MV-4-11 (cell line): ENCODE results near the gene C16orf82.

ENCODE experiments used
- DNase-seq: peaks from one replicate; lab custom pipeline; 2025; lab: John Stamatoyannopoulos, UW

Gene C16orf82

GRCh38 chr16:27088216-27088615, 21.5 kb downstream of the C16orf82 start:
- no peak for DNase-seq

GRCh38 chr16:27096375-27096774, 29.6 kb downstream of the C16orf82 start:
- DNase-seq: no peak

GRCh38 chr16:27097800-27098230, 31.1 kb downstream of the C16orf82 start:
- DNase-seq: no peak

- no peak for DNase-seq
Measured at GRCh38 chr16:27098366-27099049, 31.8 kb downstream of the C16orf82 start.

- DNase-seq: no peak
Measured at GRCh38 chr16:27102701-27103575, 36.2 kb downstream of the C16orf82 start.

- DNase-seq: no peak
Measured at GRCh38 chr16:27103954-27104353, 37.2 kb downstream of the C16orf82 start.

GRCh38 chr16:27106305-27106704, 39.6 kb downstream of the C16orf82 start:
- no peak for DNase-seq

GRCh38 chr16:27107185-27107592, 40.5 kb downstream of the C16orf82 start:
- DNase-seq: no peak

- no peak for DNase-seq
Measured at GRCh38 chr16:27108051-27108770, 41.5 kb downstream of the C16orf82 start.

GRCh38 chr16:27108826-27109665, 42.3 kb downstream of the C16orf82 start:
- no peak for DNase-seq

GRCh38 chr16:27109666-27110523, 43.2 kb downstream of the C16orf82 start:
- DNase-seq: peak; percentile 43

GRCh38 chr16:27110524-27110896, 43.8 kb downstream of the C16orf82 start:
- no peak for DNase-seq

GRCh38 chr16:27111486-27111885, 44.8 kb downstream of the C16orf82 start:
- DNase-seq: no peak

- DNase-seq: no peak
Measured at GRCh38 chr16:27112093-27112811, 45.5 kb downstream of the C16orf82 start.

GRCh38 chr16:27113341-27113841, 46.7 kb downstream of the C16orf82 start:
- DNase-seq: no peak

GRCh38 chr16:27114006-27114405, 47.3 kb downstream of the C16orf82 start:
- no peak for DNase-seq

GRCh38 chr16:27118526-27118925, 51.8 kb downstream of the C16orf82 start:
- DNase-seq: peak; percentile 80
